C4-2B (cell line): ENCODE data around the gene MYOZ1.
"Not testable (repeated sequence)": the region's sequence is repeated elsewhere in the genome, so short reads cannot be mapped to it uniquely, and the experiment has no call there.

Experiments used
- H3K27ac ChIP-seq: fragments of 450-650 bp; 2 replicates; pipeline ENCODE4 v1.5.1; 2017
- CTCF ChIP-seq: fragments of 450-650 bp; conservative IDR thresholded peaks from 2 replicates; pipeline ENCODE4 v1.5.1; 2017; ENCODE audit warnings: mild to moderate bottlenecking
- ZFX ChIP-seq: fragments of 450-650 bp; IDR thresholded peaks from 2 replicates; pipeline ENCODE4 v1.6.1; 2017

MYOZ1 gene

GRCh38 chr10:73641328-73642060 lies at the start of gene MYOZ1:
TSS of gene MYOZ1 (minus strand) at chr10:73641474. CDS start at chr10:73640017, 1,457 bp downstream.
- peak within 1 kb of the TSS; percentile 14; the same call in 1 of the 2 replicates for H3K27ac ChIP-seq
- TF ChIP-seq ZFX (no peak), CTCF (no peak)

GRCh38 chr10:73690755-73691154 lies 49.5 kb upstream of the MYOZ1 start:
- H3K27ac ChIP-seq, result not testable (repeated sequence)

GRCh38 chr10:73689596-73689995 lies 48.3 kb upstream of the MYOZ1 start:
- not testable (repeated sequence) for H3K27ac ChIP-seq

- H3K27ac ChIP-seq, result not testable (repeated sequence)
Measured at GRCh38 chr10:73687641-73688040, 46.4 kb upstream of the MYOZ1 start.

- H3K27ac ChIP-seq, result not testable (repeated sequence)
Measured at GRCh38 chr10:73674546-73674945, 33.3 kb upstream of the MYOZ1 start.

- H3K27ac ChIP-seq, result not testable (repeated sequence)
Measured at GRCh38 chr10:73668378-73668777, 27.1 kb upstream of the MYOZ1 start.

- peak overlapping the region; percentile 30 for H3K27ac ChIP-seq
Measured at GRCh38 chr10:73666153-73666809, 25.0 kb upstream of the MYOZ1 start.

GRCh38 chr10:73665581-73665980 lies 24.3 kb upstream of the MYOZ1 start:
- H3K27ac ChIP-seq, result peak overlapping the region; percentile 30

GRCh38 chr10:73664156-73665040 lies 23.1 kb upstream of the MYOZ1 start:
- H3K27ac ChIP-seq, result not testable (repeated sequence)

GRCh38 chr10:73663621-73664020 lies 22.3 kb upstream of the MYOZ1 start:
- H3K27ac ChIP-seq, result not testable (repeated sequence)

- not testable (repeated sequence) for H3K27ac ChIP-seq
Measured at GRCh38 chr10:73662705-73663104, 21.4 kb upstream of the MYOZ1 start.

- TF ChIP-seq CTCF (no peak), ZFX (no peak)
- H3K27ac ChIP-seq, result no peak within 1 kb of the TSS
Measured at GRCh38 chr10:73655990-73656298, 14.7 kb upstream of the MYOZ1 start, which contains the start of gene SYNPO2L. TSS of gene SYNPO2L (minus strand) at chr10:73656029. CDS start at chr10:73655922, 107 bp downstream.

GRCh38 chr10:73655257-73655989 lies 14.1 kb upstream of the MYOZ1 start:
- H3K27ac ChIP-seq, result no peak overlapping the region
- TF ChIP-seq CTCF (no peak), ZFX (no peak)
